ENCODE measurements around the gene WDR27. TPM values are rescaled to one million over a fixed set of nuclear protein-coding genes. Genes with fewer than 3 reads are reported as not detected.

Gene WDR27
- polyA plus RNA-seq, 1 donor from 2014 or later = 35.8 TPM

GRCh38 chr6:169566319-169566718 lies 135.5 kb downstream of the WDR27 start:
- Histone ChIP-seq H3K36me3 (ENCODE audit: insufficient read depth, low read length) (no peaks in the 10 kb centered on the region), H3K9me2 (ENCODE audit: insufficient read depth, low read length) (no peaks in the 10 kb centered on the region), H4K20me1 (ENCODE audit: insufficient read depth) (no peaks in the 10 kb centered on the region), H3F3A (ENCODE audit: insufficient read depth, low read length, poor library complexity, severe bottlenecking) (no peaks in the 10 kb centered on the region), H3K9ac (ENCODE audit: low read length) (no peak overlapping the region), H3K27ac (ENCODE audit: low read length) (no peak overlapping the region), H2AFZ (ENCODE audit: low read depth, low read length) (no peak overlapping the region), H3K9me3 (ENCODE audit: low read length) (no peaks in the 10 kb centered on the region), H3K79me2 (replicated peaks; ENCODE audit: insufficient read depth, low read length) (no peaks in the 10 kb centered on the region), H3K4me2 (ENCODE audit: low read length) (no peak overlapping the region), H3K4me3 (ENCODE audit: low read length) (no peak overlapping the region), H3K27me3 (ENCODE audit: insufficient read depth, low read depth, low read length) (no peaks in the 10 kb centered on the region)
- TF ChIP-seq POLR2AphosphoS5 (IDR thresholded peaks at IDR 0.05) (no peak), EP300 (conservative IDR thresholded peaks at IDR 0.05; ENCODE audit: poor library complexity, severe bottlenecking) (no peak), SMC3 (conservative IDR thresholded peaks at IDR 0.05; ENCODE audit: poor library complexity) (no peak), EZH2 (IDR thresholded peaks at IDR 0.05; ENCODE audit: borderline replicate concordance, insufficient read depth, low read length, poor library complexity, severe bottlenecking) (no peak), TAF1 (IDR thresholded peaks at IDR 0.05; ENCODE audit: low read depth) (no peak), CTCF (IDR thresholded peaks at IDR 0.05; ENCODE audit: poor library complexity, severe bottlenecking) (no peak), RAD21 (conservative IDR thresholded peaks at IDR 0.05) (no peak), REST (IDR thresholded peaks at IDR 0.05; ENCODE audit: borderline replicate concordance) (no peak), MXI1 (conservative IDR thresholded peaks at IDR 0.05; ENCODE audit: poor library complexity, severe bottlenecking) (no peak)

GRCh38 chr6:169564453-169565240 lies 137.2 kb downstream of the WDR27 start:
- Histone ChIP-seq H3K9me2 (ENCODE audit: insufficient read depth, low read length) (no peaks in the 10 kb centered on the region), H3F3A (ENCODE audit: insufficient read depth, low read length, poor library complexity, severe bottlenecking) (no peaks in the 10 kb centered on the region), H3K36me3 (ENCODE audit: insufficient read depth, low read length) (no peaks in the 10 kb centered on the region), H3K79me2 (replicated peaks; ENCODE audit: insufficient read depth, low read length) (no peaks in the 10 kb centered on the region), H3K4me2 (ENCODE audit: low read length) (no peak overlapping the region), H4K20me1 (ENCODE audit: insufficient read depth) (no peaks in the 10 kb centered on the region), H3K9me3 (ENCODE audit: low read length) (no peaks in the 10 kb centered on the region), H3K27ac (ENCODE audit: low read length) (no peak overlapping the region), H3K27me3 (ENCODE audit: insufficient read depth, low read depth, low read length) (no peaks in the 10 kb centered on the region), H3K9ac (ENCODE audit: low read length) (no peak overlapping the region), H3K4me3 (ENCODE audit: low read length) (no peak overlapping the region), H2AFZ (ENCODE audit: low read depth, low read length) (no peak overlapping the region)
- TF ChIP-seq SMC3 (conservative IDR thresholded peaks at IDR 0.05; ENCODE audit: poor library complexity) = no peak
- no peak for TF ChIP-seq RAD21 (conservative IDR thresholded peaks at IDR 0.05)
- TF ChIP-seq EZH2 (IDR thresholded peaks at IDR 0.05; ENCODE audit: borderline replicate concordance, insufficient read depth, low read length, poor library complexity, severe bottlenecking) = no peak

Measured in neural cell (in vitro differentiated cells).